Retina (tissue), 1 donor: Measurements from ENCODE around the gene ALDH1A2.
"Not testable (repeated sequence)": the region's sequence is repeated elsewhere in the genome, so short reads cannot be mapped to it uniquely, and the experiment has no call there.

Experiments
- DNase-seq: peaks from one replicate; pipeline ENCODE4 v3.0.0-alpha.2; 2016

ALDH1A2 gene

DNA sequence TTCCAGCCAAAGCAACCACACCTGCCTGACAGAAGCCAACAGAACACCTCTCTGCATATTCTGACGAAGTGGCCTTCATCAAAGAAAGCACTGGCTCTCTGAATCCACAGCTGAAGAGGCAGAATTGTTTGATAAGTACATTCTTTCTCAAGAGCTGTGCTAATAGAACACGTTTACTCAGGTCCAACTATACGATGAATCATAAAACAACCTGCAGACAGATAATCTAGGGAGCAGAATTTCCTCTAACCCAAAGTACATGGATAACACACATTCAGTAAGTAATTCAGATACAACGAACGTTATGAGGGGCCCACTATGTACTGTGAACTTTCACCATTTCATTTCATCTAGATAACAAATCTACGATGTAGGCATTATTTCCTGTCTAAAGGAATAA lies 25.4 kb downstream of the ALDH1A2 start:
- DNase-seq = no peak

DNA sequence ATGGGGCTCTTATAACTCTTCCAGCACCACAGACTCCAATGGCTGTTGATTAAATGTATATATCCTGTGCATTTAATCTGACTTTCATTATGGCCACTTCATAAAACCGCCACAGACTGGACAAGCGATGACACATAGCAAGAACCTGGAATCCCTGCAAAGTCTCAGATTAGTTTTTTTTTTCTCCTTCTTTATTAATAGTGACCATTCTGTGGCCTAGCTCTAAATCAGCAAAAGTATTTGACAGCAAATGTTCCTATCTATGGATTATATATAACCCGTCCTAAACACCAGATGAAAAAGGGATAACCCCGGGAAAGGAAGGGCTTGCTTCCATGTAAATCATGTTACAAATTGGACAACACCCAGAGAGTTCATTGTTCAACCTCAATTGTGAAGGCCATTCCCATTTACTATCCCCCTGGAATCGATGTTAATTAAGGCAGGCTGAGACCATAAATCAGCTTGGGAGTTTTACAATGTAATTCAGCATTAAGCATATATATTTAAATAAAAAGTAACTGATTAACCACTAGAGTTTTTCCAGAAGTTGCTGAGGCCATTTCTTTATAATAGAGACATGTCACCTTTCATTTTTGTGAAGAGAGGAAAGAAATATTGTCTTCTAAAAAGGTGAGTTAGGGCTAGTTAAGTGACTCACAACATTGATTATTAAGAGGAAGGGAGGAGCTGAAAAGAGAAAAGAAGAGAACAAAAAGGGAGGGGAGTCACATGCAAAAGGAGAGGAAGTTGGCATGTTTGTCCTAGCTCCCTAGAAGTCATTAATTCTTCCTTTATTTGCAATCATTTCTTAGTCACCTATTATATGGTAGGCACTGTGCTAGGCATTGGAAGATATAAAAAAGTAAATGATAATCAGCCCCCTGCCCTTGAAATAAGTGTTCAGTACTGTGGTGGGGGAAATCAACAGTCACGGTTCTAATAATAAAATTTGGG lies 26.2 kb downstream of the ALDH1A2 start:
- no peak for DNase-seq

GRCh38 chr15:58038426-58039078 lies 27.0 kb downstream of the ALDH1A2 start:
- no peak for DNase-seq

GRCh38 chr15:58037723-58038301 lies 27.7 kb downstream of the ALDH1A2 start:
- DNase-seq = no peak

GRCh38 chr15:58036579-58036978 lies 28.9 kb downstream of the ALDH1A2 start:
- DNase-seq = no peak

- not testable (repeated sequence) for DNase-seq
These were observed 37.1 kb downstream of the ALDH1A2 start for GRCh38 chr15:58028392-58028791.

- no peak for DNase-seq
These were observed 39.0 kb downstream of the ALDH1A2 start for GRCh38 chr15:58026552-58026951.

GRCh38 chr15:58026051-58026450 lies 39.5 kb downstream of the ALDH1A2 start:
- DNase-seq = no peak

GRCh38 chr15:58021332-58022230 lies 43.9 kb downstream of the ALDH1A2 start:
- no peak for DNase-seq

DNA sequence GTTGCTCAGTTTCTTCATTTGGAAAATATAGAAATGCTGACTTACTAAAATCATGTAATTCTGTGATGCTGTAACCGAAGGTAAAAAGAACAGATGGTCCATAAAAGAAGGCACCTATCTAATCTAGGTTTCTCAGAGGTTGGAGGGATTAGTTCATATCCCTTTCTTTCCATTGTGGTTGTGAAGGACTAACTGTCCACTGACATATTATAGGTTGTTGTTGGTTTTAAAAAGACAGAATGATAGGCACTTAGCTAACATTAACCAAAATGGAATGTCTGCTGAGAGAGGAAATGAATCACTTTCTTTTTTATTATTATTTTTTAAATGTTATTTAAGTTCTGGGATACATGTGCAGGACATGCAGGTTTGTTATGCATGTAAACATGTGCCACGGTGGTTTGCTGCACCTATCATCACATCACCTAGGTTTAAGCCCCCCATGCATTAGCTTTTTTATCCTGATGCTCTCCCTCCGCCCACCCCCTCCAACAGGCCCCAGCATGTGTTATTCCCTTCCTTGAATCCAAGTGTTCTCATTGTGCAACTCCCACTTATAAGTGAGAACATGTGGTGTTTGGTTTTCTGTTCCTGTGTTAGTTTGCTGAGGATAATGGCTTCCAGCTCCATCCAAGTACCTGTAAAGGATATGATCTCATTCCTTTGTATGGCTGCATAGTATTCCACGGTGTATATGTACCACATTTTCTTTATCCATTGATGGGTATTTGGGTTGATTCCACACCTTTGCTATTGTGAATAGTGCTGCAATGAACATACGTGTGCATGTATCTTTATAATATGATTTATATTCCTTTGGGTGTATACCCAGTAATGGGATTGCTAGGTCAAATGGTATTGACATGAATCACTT lies 45.8 kb downstream of the ALDH1A2 start:
- no peak for DNase-seq

- no peak for DNase-seq
These were observed 47.6 kb downstream of the ALDH1A2 start for GRCh38 chr15:58017869-58018268.

DNA sequence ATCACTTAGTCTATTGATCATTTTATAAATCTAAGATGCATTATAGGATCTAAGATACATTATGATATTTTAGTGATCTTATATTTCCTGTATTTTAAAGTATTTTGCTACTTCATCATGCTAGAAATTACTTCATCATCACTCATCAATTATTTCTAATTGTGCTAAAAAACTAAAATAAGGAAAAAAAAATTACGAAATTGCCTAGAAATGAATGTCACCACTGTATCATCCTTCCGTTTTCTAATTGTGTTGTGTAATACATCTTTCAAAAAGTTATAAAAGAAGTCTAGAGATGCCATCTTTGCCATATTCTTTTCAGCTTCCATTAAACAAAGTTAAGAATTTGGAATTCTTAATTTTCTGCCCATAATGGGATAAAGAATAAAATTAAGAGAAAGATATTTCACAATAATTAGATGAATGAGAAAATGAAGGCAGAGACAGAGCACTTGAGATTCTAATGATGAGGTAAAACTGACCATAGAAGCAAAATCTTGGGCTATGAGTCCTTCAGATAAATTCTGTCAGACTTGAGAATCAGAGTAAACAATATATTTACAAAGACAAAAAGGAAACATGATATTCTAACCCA lies 48.8 kb downstream of the ALDH1A2 start:
- DNase-seq = no peak

- DNase-seq = no peak
These were observed 49.9 kb downstream of the ALDH1A2 start for GRCh38 chr15:58015565-58015964.

- no peak for DNase-seq
These were observed 51.0 kb downstream of the ALDH1A2 start for GRCh38 chr15:58014470-58014869.

DNA sequence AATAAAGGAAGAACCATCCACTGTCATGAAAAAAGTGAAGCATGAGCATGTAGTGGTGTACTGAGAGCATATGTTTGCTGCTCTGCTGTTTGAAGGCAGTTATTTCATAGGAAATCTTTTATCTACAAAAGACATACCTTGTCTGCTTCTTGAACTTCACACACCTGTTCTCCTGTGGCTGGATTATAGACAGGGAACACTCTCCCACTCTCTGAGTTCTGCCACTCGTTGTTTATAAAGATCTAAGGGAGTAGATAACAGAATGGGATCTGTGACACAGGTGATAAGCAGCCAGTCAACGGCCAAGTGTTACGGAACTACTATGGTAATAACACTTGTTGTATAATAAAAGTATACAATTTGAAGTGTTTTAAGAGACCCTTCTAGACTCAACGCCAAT lies 51.5 kb downstream of the ALDH1A2 start:
- no peak for DNase-seq

DNA sequence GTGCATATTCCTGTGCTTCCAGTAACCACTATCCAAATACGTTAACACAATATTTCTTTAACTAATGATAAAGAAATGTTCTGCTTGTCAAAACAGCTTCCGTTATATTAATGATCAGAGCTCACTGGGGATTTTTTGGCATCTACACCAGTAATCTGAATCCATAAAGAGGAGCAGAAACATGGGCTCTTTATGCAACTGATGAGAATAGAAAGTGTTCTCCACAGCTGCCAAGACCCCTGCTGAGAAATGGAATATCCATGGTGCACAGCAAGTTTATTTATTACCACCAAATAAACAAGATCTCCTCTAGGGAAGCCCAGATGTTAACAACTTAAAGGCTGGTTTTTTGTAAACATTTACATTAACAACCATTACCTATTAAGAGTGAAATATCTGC lies 54.5 kb downstream of the ALDH1A2 start:
- DNase-seq = no peak

- no peak for DNase-seq
These were observed 61.7 kb downstream of the ALDH1A2 start for GRCh38 chr15:58003810-58004209.

- DNase-seq = no peak
These were observed 63.0 kb downstream of the ALDH1A2 start for GRCh38 chr15:58002338-58003126.

GRCh38 chr15:57999699-58000098 lies 65.8 kb downstream of the ALDH1A2 start:
- DNase-seq = not testable (repeated sequence)

DNA sequence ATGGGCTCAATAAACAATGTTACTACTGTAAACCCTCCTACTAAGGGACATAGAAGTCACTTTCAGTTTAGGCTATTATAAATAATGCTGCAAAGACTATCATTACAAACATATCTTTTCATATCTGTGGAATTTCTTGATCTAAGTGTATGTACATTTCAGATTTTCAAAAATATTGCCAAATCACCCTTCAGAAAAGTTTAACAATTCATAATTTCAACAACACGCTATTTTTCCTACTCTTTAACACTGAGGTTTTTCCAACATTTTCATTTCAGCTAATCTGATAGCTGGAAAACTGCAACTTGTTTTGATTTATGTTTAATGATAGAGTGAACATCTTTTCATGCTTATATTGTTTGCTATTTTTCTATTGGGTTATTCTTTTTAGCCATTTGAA lies 69.0 kb downstream of the ALDH1A2 start:
- no peak for DNase-seq
